Muscle of back (tissue), 11 donors: ENCODE data around the gene CEP131. TPM values are rescaled to one million over a fixed set of nuclear protein-coding genes. Genes with fewer than 3 reads are reported as not detected.
A peak's percentile ranks its signal among the peaks of the same experiment; 100 is the strongest.

Experiments
- DNase-seq, 3 donors: peaks; one replicate each; pipeline versions ENCODE4 v3.0.0 to v3.0.0-alpha.2; 2013
- polyA plus RNA-seq, 10 donors: library from polyadenylated mRNA; unstranded; fragments of 120-200 nt; gene quantifications; one replicate each; pipeline ENCODE4 v1.2.1, GENCODE V29; 2013; ENCODE audit not compliant: insufficient read length in 10 of 10

The CEP131 gene
- polyA plus RNA-seq, 10 donors, result 7.1 to 14.4 (median 9.2) TPM

DNA sequence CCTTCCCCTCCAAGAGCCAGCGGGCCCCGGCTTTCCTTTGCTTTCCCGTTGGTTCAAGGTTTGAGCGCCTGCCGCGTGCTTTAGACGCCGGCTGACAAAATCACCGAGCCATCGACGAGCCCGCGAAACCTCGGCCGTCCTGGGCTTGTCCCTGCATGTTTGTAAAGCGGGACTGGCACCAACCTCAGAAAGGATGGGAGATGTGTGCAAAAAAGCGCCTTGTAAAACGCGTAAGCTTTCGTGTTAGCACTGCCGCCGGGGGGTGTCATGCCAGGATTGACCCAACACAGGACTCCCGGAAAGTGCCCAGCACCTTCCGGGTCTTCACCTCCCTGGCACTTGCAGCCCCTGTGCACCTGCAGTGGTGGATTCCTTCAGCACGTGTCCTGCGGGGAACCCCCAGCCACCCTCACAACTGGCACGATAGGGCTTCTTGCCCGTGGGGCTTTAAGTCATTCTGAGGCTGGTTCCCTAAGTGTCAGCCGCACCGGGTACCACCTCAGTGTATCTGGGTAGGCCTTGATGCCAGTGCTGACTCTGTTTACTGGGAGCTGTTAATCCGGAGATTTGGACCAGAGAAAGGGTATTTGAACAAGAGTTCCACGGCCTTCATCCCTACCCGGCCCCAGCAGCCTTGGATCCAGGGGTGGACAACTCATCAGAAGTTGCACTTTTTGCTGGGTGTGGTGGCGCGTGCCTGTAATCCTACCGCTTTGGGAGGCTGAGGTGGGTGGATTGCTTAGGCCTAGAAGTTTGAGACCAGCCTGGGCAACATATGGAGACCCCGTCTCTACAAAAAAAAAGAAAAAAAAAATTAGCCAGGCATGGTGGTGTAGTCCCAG, 17.2 kb upstream of the CEP131 start:
- peak in 1 of 3 donors; percentile 48 for DNase-seq

DNA sequence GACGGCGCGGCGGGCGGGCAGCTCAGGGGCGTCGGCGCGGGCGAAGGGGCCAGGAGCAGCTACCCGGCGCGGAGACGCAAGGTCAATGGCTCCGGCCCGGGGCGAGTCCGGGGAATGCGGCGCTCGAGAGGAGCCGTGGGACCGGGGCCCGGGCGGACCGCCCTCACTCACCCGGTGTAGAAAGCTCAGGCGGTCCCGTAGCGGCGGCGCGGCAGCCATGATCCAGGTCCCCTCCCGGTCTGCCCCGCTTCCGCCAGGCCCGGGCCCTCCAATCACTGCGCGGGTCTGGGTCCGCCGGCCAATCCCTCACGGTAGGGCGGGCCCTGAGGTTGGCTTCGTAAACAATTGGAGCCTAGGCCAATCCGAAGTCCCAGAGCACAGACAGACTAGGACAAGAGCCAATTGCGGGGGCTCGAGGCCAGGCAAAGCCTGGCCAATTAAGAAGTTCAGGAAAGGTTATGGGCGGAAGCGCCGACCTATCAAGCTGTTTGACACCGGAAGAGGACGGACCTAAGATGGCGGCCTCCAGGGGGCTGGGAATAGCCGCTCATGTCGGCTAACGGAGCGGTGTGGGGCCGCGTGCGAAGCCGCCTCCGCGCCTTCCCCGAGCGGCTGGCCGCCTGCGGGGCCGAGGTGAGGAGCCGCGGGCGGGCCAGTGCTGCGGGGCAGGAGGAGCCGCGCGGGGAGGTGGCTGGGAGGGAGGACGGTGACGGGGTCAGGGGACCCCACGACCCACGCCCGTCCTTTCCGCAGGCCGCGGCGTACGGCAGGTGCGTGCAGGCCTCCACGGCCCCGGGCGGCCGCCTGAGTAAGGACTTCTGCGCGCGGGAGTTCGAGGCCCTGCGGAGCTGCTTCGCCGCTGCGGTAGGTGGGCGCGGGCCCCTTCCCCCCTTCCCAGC, 16.3 kb upstream of the CEP131 start, which contains the start of the genes NDUFAF8 and TEPSIN:
NDUFAF8 (plus strand) TSS at position 504 of the 899 bp plus-strand sequence; CDS start at position 550, 46 bp downstream.
TEPSIN (minus strand) TSS at position 241 of the 899 bp plus-strand sequence; CDS start at position 219, 22 bp downstream.
- DNase-seq, result peak; percentile 100

DNA sequence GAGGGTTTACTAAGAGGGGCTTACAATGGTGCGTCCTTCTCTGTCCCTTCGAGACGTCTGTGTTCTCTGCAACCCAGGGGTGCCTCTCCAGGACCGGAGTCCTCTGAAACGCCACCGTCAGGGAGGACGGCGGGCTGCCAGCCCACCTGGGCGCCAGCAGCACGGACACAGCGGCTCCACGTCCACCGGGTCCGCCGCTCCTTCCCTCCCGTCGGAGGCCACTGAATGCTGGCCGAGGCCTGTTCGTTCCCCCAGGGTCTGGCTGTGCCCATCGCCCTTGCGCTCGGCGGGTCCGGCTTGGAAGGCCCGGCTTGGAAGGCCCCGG, 15.7 kb upstream of the CEP131 start:
- no peak for DNase-seq

DNA sequence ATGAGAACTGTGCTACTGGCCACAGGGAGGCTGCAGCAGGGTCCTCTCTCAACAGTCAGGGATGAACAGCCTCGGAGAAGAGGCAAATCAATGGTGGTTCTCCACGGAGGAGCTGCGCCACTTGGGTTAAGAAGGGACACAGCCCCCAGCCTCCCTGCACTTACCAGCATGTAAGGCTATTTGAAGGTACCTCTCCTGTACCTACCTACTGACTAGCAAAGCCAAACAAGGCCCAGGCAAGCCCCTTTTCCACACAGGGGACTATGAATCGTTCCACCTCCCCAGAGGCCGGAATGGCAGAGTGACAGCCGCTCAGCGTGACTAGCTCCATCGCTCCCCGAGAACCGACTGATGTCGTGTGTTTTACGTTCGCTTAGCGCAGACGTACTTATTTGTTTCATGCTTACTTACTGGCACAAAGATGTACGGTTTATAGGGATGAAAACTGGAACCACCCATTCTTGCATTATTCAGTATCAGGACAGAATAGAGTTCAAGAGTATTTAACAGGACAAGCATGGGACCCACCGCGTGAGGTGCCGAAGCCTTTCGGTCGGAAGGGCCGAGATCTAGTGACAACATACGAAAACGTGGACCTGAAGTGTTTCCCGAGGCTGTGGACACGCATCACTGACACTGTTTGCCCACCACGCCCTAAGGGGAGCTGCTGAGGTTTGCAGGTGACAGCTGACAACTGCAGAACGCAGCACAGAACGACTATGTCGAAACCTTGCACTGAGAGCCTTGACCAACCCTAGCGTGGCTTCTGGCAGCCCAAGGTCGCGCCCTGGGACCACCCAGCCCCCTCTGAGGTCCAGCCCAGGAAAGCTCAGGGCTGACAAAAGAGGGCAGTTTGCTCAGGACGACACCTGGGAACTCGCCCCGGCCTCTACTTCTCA, 15.1 kb upstream of the CEP131 start:
- no peak for DNase-seq

DNA sequence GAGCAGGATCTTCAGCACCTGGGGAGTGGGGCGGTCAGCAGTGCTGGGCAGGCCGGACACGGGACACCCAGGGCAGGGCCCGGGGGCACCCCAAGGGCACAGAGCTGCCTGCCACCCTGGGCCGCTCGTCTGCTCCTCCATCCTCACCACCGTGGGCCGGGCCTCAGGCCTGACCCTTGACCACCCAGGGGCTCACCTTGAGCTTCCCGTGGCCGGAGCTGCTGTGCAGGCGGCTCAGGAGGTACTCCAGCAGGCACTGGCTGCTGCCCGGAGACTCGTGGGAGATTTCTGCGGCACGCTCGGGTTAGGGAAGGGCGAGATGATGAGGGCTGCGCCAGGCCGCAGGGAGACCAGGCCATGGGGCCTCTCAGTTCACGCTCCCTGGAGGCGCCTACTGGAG, 14.0 kb upstream of the CEP131 start:
- DNase-seq, result no peak

DNA sequence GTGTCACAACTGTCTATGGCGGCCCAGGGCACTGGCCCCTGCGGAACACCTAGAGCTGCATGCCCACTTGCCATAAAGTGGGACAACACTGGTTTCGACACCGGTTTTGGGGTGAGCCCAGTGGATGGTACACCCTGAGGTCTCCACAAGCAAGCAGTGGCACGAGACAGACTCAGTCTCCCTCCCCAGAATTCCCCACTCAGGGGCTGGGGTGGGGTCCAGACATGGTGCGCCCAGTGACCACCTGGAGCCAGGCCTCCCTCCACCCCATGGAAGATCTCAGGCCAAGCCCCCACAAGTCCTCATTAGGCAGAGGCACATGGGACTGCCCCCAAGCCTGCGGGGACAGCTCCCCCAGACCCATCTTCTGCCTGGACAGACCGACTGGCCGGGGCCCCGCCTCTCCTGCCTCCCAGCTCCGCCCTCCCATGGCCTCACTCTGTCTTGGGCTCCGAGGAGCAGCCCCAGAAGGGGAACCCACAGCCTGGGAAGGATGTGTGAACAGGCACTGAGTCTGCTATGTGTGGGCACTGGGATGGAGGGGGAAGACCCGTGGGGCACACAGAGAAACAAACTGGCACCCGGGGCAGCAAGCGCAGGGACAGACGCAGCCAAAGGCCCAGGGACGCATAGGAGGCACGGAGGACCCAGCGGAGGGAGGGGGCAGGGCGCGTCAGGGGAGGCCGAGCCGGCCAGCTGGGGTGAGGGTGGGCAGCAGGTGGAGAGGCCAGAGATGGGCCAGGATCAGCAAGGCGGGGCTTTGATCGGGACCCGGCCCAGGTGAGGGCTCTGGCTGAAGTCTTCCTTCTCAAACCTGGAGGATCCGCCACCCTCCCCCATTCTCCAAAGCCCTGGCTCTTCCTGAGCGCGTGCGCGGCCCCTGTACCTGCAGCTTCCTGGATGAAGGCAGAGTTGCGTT, 13.3 kb upstream of the CEP131 start:
- no peak for DNase-seq

DNA sequence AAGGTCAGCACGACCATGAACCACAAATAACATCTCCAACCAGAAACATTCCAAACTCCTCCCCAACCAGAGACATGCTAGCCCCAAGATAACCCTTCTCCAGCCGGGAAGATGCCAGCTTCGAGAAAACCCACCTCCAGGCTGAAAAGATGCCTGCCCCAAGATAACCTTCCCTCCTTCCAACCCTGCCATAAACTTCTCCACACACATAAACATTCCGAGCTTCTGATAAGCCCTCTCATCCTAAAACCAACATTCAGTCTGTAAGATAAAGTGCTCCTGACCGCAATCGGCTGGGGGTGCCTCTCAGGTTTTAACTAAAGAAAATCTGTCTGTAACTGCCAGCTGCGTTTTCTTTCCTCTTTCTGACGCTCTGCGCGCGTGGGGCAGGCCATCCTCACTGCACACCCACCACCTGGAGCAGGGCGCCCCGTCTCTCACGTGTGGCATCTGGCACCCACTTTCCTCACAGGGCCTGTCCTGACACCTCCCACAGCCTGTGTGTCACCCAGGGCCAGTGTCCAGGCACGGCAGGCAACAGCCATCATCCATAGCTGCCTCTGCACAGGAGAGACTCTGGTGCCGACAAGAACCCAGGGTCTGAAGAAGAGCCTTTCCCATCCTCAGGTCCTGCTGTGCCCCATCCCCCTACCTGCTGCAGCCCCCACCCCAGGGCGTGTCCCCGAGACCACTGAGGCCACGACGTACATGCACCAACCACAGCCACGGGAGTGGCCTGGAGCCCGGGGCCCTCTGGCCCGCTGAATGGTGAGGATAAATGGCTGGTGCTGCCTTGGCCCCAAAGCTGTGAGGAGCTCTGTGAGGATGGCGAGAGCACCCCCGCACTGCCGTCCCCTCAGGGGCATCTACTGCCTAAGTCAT, 12.4 kb upstream of the CEP131 start:
- no peak for DNase-seq

DNA sequence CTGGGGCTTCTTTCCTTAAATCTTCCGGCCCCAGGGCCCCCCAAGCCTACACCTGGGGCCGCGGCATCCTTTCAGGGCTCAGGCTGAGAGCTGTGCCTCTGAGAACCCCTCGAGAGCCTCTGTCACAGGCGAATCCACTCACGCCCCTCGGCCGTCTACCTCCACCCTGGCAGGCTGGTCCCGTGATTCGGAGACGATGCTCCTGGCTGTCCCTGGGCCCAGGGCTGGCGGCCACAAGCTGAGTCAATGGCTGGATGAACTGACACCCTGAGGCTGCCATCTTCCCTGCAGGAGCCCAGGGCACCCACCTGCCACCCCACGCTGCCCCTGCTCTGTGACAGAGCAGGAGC, 11.7 kb upstream of the CEP131 start:
- DNase-seq, result no peak

DNA sequence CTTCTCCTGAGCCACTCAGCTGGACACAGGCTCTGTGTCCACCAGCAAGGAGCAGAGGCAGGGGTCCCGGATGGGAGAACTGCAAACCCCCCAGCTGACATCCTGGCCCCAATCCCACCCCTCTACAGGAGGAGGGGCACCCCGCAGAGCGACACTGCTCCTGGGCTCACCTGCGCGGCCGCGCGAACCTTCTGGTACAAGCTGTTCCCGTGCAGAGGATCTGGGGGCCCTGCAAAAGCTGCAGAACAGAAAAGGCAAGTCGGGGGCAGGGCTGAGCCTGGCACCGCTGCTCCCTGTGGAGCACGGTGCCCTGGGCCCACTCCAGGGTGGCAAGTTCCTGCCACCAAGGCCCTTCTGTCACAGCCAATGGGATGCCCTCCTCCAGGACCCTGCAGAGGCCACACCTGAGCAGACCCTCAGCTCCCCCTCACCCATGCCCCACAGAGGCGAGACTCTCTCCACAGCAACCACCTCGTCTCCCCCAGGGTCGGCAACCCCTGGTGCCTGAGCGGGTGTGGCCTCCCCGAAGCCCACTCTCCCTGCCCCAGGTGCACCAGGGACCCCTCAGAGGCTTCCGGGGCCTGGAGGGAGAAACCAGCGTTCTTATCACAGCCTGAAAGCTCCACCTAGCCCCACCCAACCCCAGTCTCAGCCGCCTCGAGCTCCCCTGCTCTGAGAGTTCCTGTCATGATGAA, 11.2 kb upstream of the CEP131 start:
- no peak for DNase-seq

DNA sequence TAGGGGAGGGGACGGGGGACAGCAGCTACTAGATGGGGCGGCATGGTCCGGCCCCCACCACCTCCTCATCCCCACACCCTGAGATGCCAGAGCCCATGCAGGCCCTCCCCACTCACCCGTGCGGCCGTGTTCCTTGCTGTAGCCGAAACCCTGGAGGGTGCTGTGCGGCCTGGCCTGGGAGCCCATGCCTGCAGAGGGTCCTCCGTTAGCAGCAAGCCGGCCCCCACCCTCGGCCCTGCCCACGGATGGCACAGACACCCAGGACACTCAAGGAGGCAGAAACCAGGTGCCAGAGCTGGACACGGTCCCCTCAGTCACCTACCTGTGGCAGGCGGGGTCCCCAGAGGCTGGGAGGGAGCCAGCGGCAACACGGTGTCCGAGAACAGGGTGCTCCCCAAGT, 10.6 kb upstream of the CEP131 start:
- no peak for DNase-seq

DNA sequence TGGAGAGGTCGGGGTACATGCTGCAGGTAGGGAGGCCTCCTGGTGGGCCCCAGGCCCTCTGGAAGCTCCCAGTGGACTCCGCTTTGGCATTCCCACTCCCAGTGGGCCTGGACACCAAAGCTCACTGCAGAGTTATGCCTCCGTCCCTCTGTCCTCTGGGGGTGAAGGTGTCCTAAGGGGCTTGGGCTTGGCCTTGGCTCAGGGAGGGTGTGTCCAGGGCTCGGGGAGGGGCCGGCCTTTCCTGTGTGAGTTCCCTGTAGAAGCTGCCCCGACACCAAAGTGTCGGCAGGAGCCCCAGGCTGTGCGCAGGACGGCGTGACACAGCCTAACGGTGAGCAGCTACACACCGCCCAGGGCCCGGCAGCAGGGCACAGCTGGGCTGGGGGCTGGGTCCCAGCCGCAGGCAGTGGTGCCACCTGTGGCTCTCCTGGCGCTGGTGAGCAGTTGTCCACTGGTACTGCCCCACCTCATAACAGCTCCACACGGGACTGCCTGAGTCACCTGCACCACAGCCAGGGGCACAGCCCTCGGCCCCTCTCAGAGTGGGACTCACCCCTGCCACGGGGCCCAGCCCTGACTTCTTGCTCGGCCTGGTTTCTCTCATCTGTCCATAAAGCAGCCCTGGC, 10.0 kb upstream of the CEP131 start:
- no peak for DNase-seq

DNA sequence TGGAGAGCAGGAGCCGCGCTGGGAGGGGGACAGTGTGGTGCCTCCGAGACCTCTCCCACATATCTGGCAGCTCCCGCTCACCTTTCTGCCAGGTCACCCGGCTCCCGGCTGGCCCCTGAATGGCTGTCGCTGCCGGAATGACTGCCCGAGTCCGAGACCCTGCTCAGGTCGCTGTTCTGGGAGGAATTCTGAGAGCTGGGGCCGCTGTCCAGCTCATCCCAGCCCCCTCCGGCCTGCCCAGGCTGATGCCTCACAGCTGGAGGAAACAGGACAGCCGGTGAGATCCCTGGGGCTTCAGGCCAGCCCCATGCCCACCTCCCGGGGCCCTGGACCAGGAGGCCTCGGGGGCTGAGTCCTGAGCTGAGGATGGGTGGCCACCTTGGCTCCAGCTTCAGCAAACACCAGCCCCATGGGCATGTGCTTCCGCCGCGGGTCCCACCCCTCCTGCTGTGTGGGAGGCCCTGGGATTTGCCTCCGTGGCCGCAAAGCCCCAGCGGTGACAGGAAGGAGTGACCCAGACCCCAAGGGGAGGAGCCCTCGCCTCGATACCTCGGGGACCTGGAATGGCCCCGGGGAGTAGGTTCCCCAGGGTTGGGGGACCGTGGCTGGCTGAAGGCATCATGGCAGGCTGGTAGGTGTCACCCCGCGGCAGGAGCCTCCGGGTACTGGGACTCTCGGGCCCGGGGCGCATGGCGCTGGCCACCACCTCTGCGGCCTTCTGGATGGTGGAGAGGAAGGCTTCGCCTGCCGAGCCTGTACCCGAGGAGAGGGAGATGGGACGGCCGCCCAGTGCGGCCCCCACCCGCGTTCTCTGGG, 9.2 kb upstream of the CEP131 start:
- no peak for DNase-seq

DNA sequence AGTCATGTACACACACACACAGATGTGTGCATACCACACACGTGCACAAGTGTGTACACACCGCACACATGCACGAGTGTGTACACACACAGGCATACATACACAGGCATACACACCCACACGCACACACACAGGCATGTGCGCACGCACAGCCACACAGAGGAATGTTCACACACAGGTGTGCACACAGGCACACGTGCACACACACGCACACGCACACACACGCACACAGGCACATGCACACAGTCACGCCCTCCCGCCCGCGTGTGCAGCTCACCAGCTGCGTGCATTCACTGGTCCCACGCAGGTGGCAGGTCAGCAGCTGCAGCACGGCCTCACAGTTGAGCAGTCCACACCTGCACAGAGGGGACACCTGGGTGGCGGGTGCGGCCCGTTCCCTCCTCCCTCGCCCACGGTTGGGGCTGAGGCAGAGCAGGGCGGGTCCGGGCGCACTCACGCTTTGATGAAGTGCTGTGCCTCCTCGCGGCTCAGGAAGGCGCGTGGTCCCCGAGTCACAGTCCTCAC, 8.4 kb upstream of the CEP131 start:
- DNase-seq, result no peak

DNA sequence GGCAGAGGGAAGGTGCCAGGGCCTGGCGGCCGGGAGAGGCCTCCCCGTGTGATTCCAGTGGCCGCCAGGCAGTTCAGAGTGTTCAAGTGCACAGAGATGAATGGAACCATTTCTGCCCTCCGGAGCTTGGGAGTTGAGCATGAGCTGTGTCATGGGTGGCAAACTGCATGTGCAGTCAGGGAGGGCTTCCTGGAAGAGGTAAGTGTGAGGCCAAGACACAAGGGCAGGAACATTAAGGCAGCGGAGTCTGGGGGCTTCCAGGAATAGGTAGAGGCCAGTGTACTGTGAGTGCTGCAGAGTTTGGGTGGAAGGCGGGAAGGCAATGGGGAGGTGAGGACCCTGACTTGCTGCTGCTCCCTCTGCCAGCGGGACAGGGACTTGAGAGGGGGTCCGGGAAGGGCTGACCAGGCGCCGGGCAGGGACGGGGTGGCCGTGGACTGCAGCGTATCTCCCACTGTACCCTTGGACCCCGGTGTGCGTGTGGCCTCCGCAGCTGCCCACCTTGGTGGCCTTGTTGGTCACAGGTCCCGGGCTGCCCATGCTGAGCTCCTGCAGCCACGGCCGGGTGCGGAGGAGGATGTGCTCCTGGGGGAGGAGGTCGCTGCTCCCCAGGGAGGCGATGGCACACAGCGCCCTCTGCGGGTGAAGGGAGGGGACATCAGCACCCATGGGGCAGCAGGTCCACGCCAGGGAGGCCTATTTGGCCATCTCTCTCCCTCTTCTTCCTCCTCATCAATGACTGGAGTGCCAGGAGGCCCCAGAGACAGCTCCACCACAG, 7.5 kb upstream of the CEP131 start:
- no peak for DNase-seq

DNA sequence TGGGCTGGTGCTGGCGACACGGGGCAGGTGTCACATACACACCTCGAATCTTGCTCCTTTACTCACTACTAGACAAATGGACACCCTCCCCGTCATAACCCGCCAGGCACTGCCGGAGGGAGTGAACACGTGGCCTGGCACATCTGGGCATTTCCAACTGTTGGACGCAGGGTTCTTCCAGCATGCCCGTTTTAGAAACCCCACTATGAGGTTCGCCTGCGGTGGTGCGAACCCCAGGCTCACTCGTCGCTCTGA, 6.8 kb upstream of the CEP131 start:
- DNase-seq, result no peak

DNA sequence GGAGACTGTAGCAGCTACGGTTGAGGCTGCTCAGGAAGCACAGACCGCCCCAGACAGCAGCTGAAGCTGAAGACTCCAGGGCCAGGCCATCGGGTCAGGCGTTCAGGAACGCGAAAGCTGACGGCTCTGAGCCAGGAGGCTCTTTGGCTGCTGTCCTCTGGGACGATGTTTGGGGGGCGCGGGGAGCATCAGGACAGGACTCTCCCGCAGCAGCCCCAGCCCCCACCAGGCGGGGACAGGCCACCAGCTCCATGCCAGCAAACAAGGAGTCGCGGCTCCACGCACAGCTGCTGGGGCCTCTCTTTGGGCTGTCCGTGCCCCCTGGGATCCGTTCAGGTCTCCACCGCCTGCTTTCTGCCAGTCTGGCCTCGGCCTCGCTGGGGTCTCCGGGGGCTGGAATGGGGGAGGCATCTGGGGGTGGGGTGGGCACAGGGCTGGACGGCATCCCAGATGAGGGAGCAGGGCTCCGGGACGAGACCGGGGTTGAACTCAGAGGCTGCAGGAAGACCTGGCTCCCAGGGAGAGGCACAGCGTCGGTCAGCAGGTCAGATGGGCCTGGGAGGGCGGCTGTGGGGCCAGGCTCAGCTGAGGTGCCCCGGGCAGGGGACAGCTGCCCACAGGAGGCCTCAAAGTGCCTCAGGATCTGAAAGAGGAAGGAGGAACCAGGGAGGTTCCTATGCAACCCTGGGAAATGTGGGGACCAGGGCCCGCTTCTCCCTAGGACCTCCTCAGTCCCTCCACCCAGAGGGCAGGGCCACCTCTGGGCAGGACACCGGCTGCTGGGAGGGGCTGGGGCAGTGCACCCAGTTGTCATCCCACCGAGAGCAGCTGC, 6.3 kb upstream of the CEP131 start:
- DNase-seq, result no peak
